ENCODE results near the gene PEAK1.

- TF ChIP-seq CTCF (IDR thresholded peaks at IDR 0.05) (no peak), EP300 (IDR thresholded peaks at IDR 0.05) (no peak), POLR2AphosphoS5 (IDR thresholded peaks at IDR 0.05) (no peak)
Observed at GRCh38 chr15:77185242-77185785, 234.6 kb downstream of the PEAK1 start.
